NCI-H82 (cell line): ENCODE data around the gene VPS26C.
A peak's percentile ranks its signal among the peaks of the same experiment; 100 is the strongest.
"Not testable (repeated sequence)": the region's sequence is repeated elsewhere in the genome, so short reads cannot be mapped to it uniquely, and the experiment has no call there.

Experiments
- DNase-seq: peaks from one replicate; lab custom pipeline; 2025; lab: John Stamatoyannopoulos, UW

Gene VPS26C

GRCh38 chr21:37230632-37231248 is 36.4 kb downstream of the VPS26C start:
- DNase-seq, result no peak

GRCh38 chr21:37228003-37228400 is 39.1 kb downstream of the VPS26C start:
- no peak for DNase-seq

- DNase-seq, result no peak
Measured at GRCh38 chr21:37227071-37228002, 39.8 kb downstream of the VPS26C start.

GRCh38 chr21:37226041-37226920 is 40.9 kb downstream of the VPS26C start:
- no peak for DNase-seq

GRCh38 chr21:37224861-37225839 is 42.0 kb downstream of the VPS26C start:
- DNase-seq, result no peak

GRCh38 chr21:37223804-37224345 is 43.3 kb downstream of the VPS26C start:
- DNase-seq, result no peak

GRCh38 chr21:37222248-37222647 is 44.9 kb downstream of the VPS26C start:
- not testable (repeated sequence) for DNase-seq

- peak; percentile 99 for DNase-seq
Measured at GRCh38 chr21:37220981-37221664, 46.0 kb downstream of the VPS26C start.

GRCh38 chr21:37220433-37220980 is 46.6 kb downstream of the VPS26C start:
- DNase-seq, result peak; percentile 77

GRCh38 chr21:37219761-37220432 is 47.2 kb downstream of the VPS26C start:
- peak; percentile 34 for DNase-seq

- no peak for DNase-seq
Measured at GRCh38 chr21:37214952-37215351, 52.2 kb downstream of the VPS26C start.

GRCh38 chr21:37210799-37211198 is 56.3 kb downstream of the VPS26C start:
- DNase-seq, result no peak

GRCh38 chr21:37210130-37210529 is 57.0 kb downstream of the VPS26C start:
- DNase-seq, result no peak

- DNase-seq, result no peak
Measured at GRCh38 chr21:37208741-37209225, 58.4 kb downstream of the VPS26C start.

GRCh38 chr21:37208056-37208721 is 58.9 kb downstream of the VPS26C start:
- peak; percentile 41 for DNase-seq

- DNase-seq, result peak; percentile 16
Measured at GRCh38 chr21:37207441-37208009, 59.6 kb downstream of the VPS26C start.

GRCh38 chr21:37206496-37206895 is 60.6 kb downstream of the VPS26C start:
- DNase-seq, result no peak

GRCh38 chr21:37204580-37204979 is 62.6 kb downstream of the VPS26C start:
- no peak for DNase-seq
